ENCODE results near the gene OR8H3. TPM values are rescaled to one million over a fixed set of nuclear protein-coding genes. Genes with fewer than 3 reads are reported as not detected.
"Not testable (repeated sequence)": the region's sequence is repeated elsewhere in the genome, so short reads cannot be mapped to it uniquely, and the experiment has no call there.

The OR8H3 gene
- polyA plus RNA-seq, 1 donor (not counting 4 experiments of a cell fraction or from before 2014, with no cell fraction given), result not detected

GRCh38 chr11:56140151-56140661 lies 18.0 kb downstream of the OR8H3 start, which contains the start of gene OR8J3:
Gene OR8J3, minus strand, starts transcription at chr11:56140201. Its CDS starts 2,483 bp downstream, at chr11:56137718.
- no peak for FAIRE-seq
- no peak within 1 kb of the TSS for H2AFZ ChIP-seq (ENCODE audit: control insufficient read depth, low read length)
- H4K20me1 ChIP-seq (ENCODE audit: control insufficient read depth, extremely low read depth, insufficient read depth, low read length), result no peaks in the 10 kb centered on the region
- H3K9me3 ChIP-seq (ENCODE audit: control insufficient read depth, low read depth, low read length), result no peaks in the 10 kb centered on the region
- dilution Hi-C loops (cut with MboI; ENCODE audit: extremely low pct_ligation_motif_present, low sequenced_read_pairs), result no loop called here
- H3K4me3 ChIP-seq (ENCODE audit: control insufficient read depth in 2 of 3, extremely low read depth in 1 of 3, insufficient read depth in 2 of 3, low read depth in 1 of 3, low read length in 3 of 3), result no peak within 1 kb of the TSS
- H3K36me3 ChIP-seq (ENCODE audit: control insufficient read depth in 2 of 2, extremely low read depth in 1 of 2, insufficient read depth in 2 of 2, low read length in 2 of 2), result no peaks in the 10 kb centered on the region
- H3K4me1 ChIP-seq (ENCODE audit: control insufficient read depth, extremely low read depth, insufficient read depth, low read length), result no peaks in the 10 kb centered on the region
- no peak within 1 kb of the TSS for H3K27ac ChIP-seq (ENCODE audit: control insufficient read depth, insufficient read depth, low read length)
- no peak within 1 kb of the TSS for H3K9ac ChIP-seq (ENCODE audit: control insufficient read depth, extremely low read depth, insufficient read depth, low read length)
- H3K79me2 ChIP-seq (ENCODE audit: control insufficient read depth, insufficient read depth, low read length), result no peaks in the 10 kb centered on the region
- no peaks in the 10 kb centered on the region for H3K27me3 ChIP-seq (ENCODE audit: control insufficient read depth, extremely low read depth, insufficient read depth, low read length)
- TF ChIP-seq EZH2 (IDR thresholded peaks at IDR 0.05; ENCODE audit: low read length) (no peak), CTCF (optimal IDR thresholded peaks at IDR 0.05 in 1 of 3, IDR thresholded peaks at IDR 0.05 in 1 of 3, conservative IDR thresholded peaks at IDR 0.05 in 1 of 3; ENCODE audit: extremely low read depth in 1 of 3, insufficient read depth in 2 of 3, low read length in 3 of 3) (no peak)
- no peak for DNase-seq (ENCODE audit: low read depth, low spot score)
- H3K9me1 ChIP-seq (ENCODE audit: control insufficient read depth, extremely low read depth, insufficient read depth, low read length), result no peaks in the 10 kb centered on the region
- H3K4me2 ChIP-seq (ENCODE audit: control insufficient read depth, extremely low read depth, insufficient read depth, low read depth, low read length), result no peak within 1 kb of the TSS

GRCh38 chr11:56143681-56144080 lies 21.5 kb downstream of the OR8H3 start:
- H3K4me3 ChIP-seq (ENCODE audit: control insufficient read depth in 2 of 3, extremely low read depth in 1 of 3, insufficient read depth in 2 of 3, low read depth in 1 of 3, low read length in 3 of 3); H3K9me1 ChIP-seq (ENCODE audit: control insufficient read depth, extremely low read depth, insufficient read depth, low read length); H3K27ac ChIP-seq (ENCODE audit: control insufficient read depth, insufficient read depth, low read length); FAIRE-seq; H3K4me1 ChIP-seq (ENCODE audit: control insufficient read depth, extremely low read depth, insufficient read depth, low read length); H3K9me3 ChIP-seq (ENCODE audit: control insufficient read depth, low read depth, low read length); H3K27me3 ChIP-seq (ENCODE audit: control insufficient read depth, extremely low read depth, insufficient read depth, low read length); dilution Hi-C loops (cut with MboI; ENCODE audit: extremely low pct_ligation_motif_present, low sequenced_read_pairs); H3K9ac ChIP-seq (ENCODE audit: control insufficient read depth, extremely low read depth, insufficient read depth, low read length); H2AFZ ChIP-seq (ENCODE audit: control insufficient read depth, low read length); H3K36me3 ChIP-seq (ENCODE audit: control insufficient read depth in 2 of 2, extremely low read depth in 1 of 2, insufficient read depth in 2 of 2, low read length in 2 of 2); H3K79me2 ChIP-seq (ENCODE audit: control insufficient read depth, insufficient read depth, low read length); H3K4me2 ChIP-seq (ENCODE audit: control insufficient read depth, extremely low read depth, insufficient read depth, low read depth, low read length); DNase-seq (ENCODE audit: low read depth, low spot score); H4K20me1 ChIP-seq (ENCODE audit: control insufficient read depth, extremely low read depth, insufficient read depth, low read length): not testable (repeated sequence)

GRCh38 chr11:56151376-56151775 lies 29.2 kb downstream of the OR8H3 start:
- DNase-seq (ENCODE audit: low read depth, low spot score), result no peak
- no peak for FAIRE-seq
- no peaks in the 10 kb centered on the region for H3K36me3 ChIP-seq (ENCODE audit: control insufficient read depth in 2 of 2, extremely low read depth in 1 of 2, insufficient read depth in 2 of 2, low read length in 2 of 2)
- H3K9me1 ChIP-seq (ENCODE audit: control insufficient read depth, extremely low read depth, insufficient read depth, low read length), result no peaks in the 10 kb centered on the region
- H2AFZ ChIP-seq (ENCODE audit: control insufficient read depth, low read length), result no peak overlapping the region
- H3K9ac ChIP-seq (ENCODE audit: control insufficient read depth, extremely low read depth, insufficient read depth, low read length), result no peak overlapping the region
- H3K9me3 ChIP-seq (ENCODE audit: control insufficient read depth, low read depth, low read length), result peaks cover 4% of the 10 kb centered on the region
- no peaks in the 10 kb centered on the region for H3K4me1 ChIP-seq (ENCODE audit: control insufficient read depth, extremely low read depth, insufficient read depth, low read length)
- no peak overlapping the region for H3K4me3 ChIP-seq (ENCODE audit: control insufficient read depth in 2 of 3, extremely low read depth in 1 of 3, insufficient read depth in 2 of 3, low read depth in 1 of 3, low read length in 3 of 3)
- TF ChIP-seq CTCF (optimal IDR thresholded peaks at IDR 0.05 in 1 of 3, IDR thresholded peaks at IDR 0.05 in 1 of 3, conservative IDR thresholded peaks at IDR 0.05 in 1 of 3; ENCODE audit: extremely low read depth in 1 of 3, insufficient read depth in 2 of 3, low read length in 3 of 3) (no peak), EZH2 (IDR thresholded peaks at IDR 0.05; ENCODE audit: low read length) (no peak)
- H3K4me2 ChIP-seq (ENCODE audit: control insufficient read depth, extremely low read depth, insufficient read depth, low read depth, low read length), result no peak overlapping the region
- H3K27me3 ChIP-seq (ENCODE audit: control insufficient read depth, extremely low read depth, insufficient read depth, low read length), result no peaks in the 10 kb centered on the region
- H3K27ac ChIP-seq (ENCODE audit: control insufficient read depth, insufficient read depth, low read length), result no peak overlapping the region
- H4K20me1 ChIP-seq (ENCODE audit: control insufficient read depth, extremely low read depth, insufficient read depth, low read length), result no peaks in the 10 kb centered on the region
- H3K79me2 ChIP-seq (ENCODE audit: control insufficient read depth, insufficient read depth, low read length), result no peaks in the 10 kb centered on the region
- dilution Hi-C loops (cut with MboI; ENCODE audit: extremely low pct_ligation_motif_present, low sequenced_read_pairs), result no loop called here
